Gastrocnemius medialis (tissue), 4 donors: Measurements from ENCODE around the gene LCNL1. TPM values are rescaled to one million over a fixed set of nuclear protein-coding genes. Genes with fewer than 3 reads are reported as not detected.

Experiments
- ATAC-seq, 2 donors: fragments of 150-250 bp; one replicate each; pipeline ENCODE4 v1.9.1; 2016
- DNase-seq, 2 donors: peaks; one replicate each; pipeline ENCODE4 v3.0.0-alpha.2; 2019
- H3K27ac ChIP-seq, 4 donors: fragments of 200-600 bp; sonication (generic); 1 replicate in 1 of 4; 2 replicates in 3 of 4; pipeline ENCODE4 v1.5.1; 2016 to 2018; ENCODE audit warnings: mild to moderate bottlenecking in 2 of 4, moderate library complexity in 1 of 4
- H3K27me3 ChIP-seq, 3 donors: fragments of 200-600 bp; sonication (generic) in 2 of 3; 1 replicate in 1 of 3; 2 replicates in 2 of 3; pipeline versions ENCODE4 v1.5.1 to v1.6.0; 2016 to 2019; ENCODE audit warnings: mild to moderate bottlenecking in 1 of 3, moderate library complexity in 1 of 3
- H3K36me3 ChIP-seq, 2 donors: fragments of 200-600 bp; sonication (generic) in 1 of 2; one replicate each; pipeline ENCODE4 v1.5.1; 2017 to 2018
- H3K4me1 ChIP-seq, 2 donors: fragments of 200-600 bp; sonication (generic) in 1 of 2; one replicate each; pipeline ENCODE4 v1.5.1; 2016 to 2017; ENCODE audit warnings: mild to moderate bottlenecking in 2 of 2
- H3K4me3 ChIP-seq, 4 donors: fragments of 200-600 bp; sonication (generic) in 3 of 4; 1 replicate in 1 of 4; 2 replicates in 3 of 4; pipeline ENCODE4 v1.5.1; 2016 to 2019; ENCODE audit warnings: mild to moderate bottlenecking in 2 of 4
- H3K9me3 ChIP-seq, 3 donors: fragments of 200-600 bp; sonication (generic) in 2 of 3; 1 replicate in 1 of 3; 2 replicates in 2 of 3; pipeline ENCODE4 v1.5.1; 2016 to 2019
- CTCF ChIP-seq, 5 experiments: fragments of 450-650 bp in 3 of 5; fragments of 200-600 bp in 2 of 5; sonication (generic) in 2 of 5; IDR thresholded peaks in 4 of 5; conservative IDR thresholded peaks in 1 of 5; 1 replicate in 4 of 5; 2 replicates in 1 of 5; pipeline ENCODE4 v1.5.1; 2016 to 2019; ENCODE audit warnings: antibody characterized with exemption in 5 of 5, mild to moderate bottlenecking in 3 of 5, moderate library complexity in 3 of 5
- POLR2A ChIP-seq, 2 donors: fragments of 450-650 bp; IDR thresholded peaks; one replicate each; pipeline ENCODE4 v1.6.1; 2017; ENCODE audit warnings: antibody characterized with exemption in 2 of 2, mild to moderate bottlenecking in 2 of 2, moderate library complexity in 2 of 2
- in situ Hi-C, 4 donors: fragments of 200-750 bp; cut with MboI; loops; one replicate each; pipeline versions ENCODE4 v1.15.0 to v1.8.0; 2017; ENCODE audit warnings: low sequenced_read_pairs in 4 of 4
- intact Hi-C: fragments of 100-400 bp; cut with DNase I; formaldehyde crosslinking; loops from one replicate; pipeline ENCODE4 v1.15.1; 2023; ENCODE audit warnings: low total_unique reads
- total RNA-seq, 4 donors: library from RNA; depleted of rRNA; stranded (reverse); fragments of >200 nt; gene quantifications; one replicate each; pipeline versions ENCODE4 v1.1.0 to v1.2.3, GENCODE V29; 2016

LCNL1 gene
- total RNA-seq, 4 donors from 2014 or later: 0.10 TPM; not detected in 3

DNA sequence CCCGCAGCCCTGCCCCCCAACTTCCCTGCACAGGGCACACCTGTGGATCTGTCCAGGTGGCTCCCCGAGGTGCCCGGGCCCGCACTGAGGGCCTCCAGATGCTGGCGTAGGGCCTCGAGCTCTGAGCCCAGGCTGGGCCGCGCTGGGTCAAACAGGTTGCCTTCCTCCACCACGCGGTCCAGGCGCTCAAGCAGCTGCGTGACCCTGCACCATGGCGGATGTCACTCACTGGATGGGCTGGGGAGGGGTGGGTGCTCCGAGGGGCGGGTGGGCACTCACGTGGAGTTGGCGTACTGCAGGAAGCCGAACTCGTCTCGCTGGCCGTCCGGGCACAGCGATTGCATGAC is 39.8 kb downstream of the LCNL1 start:
- Histone ChIP-seq H3K4me3 (no peak overlapping the region), H3K9me3 (no peaks in the 10 kb centered on the region), H3K4me1 (peaks cover 10 to 13% of the 10 kb centered on the region in 2 donors), H3K27me3 (no peaks in the 10 kb centered on the region), H3K27ac (no peak overlapping the region), H3K36me3 (peaks cover 0 to 8% of the 10 kb centered on the region in 2 donors)
- intact Hi-C loops: no loop called here
- TF ChIP-seq POLR2A (IDR thresholded peaks at IDR 0.05) (no peak), CTCF (IDR thresholded peaks at IDR 0.05 in 4 of 5, conservative IDR thresholded peaks at IDR 0.05 in 1 of 5) (no peak)
- in situ Hi-C loops: no loop called here
- no peak for DNase-seq
- ATAC-seq: no peak

DNA sequence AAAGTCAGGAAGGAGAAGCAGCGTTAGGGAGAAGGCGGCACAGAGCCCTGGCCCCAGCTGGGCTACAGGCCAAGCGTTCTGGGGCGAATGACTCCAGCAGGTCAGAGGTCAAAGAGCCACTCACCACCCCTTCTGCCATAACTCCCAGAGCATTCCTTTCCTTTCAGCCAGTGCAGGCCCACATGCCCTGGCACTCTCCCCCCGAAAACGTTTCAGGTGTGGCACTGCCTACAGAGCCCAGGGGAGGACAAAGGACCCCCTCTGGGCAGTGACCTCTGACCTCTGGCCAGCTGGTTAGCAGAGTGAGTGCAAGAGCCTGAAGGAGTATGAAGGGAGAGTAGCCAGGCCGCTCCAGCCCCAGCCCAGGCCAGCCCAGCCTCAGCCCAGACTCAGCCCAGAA is 40.4 kb downstream of the LCNL1 start:
- H3K27ac ChIP-seq: no peak overlapping the region
- H3K27me3 ChIP-seq: no peaks in the 10 kb centered on the region
- in situ Hi-C loops (no loop called here), intact Hi-C loops (no loop called here)
- ATAC-seq (no peak), DNase-seq (no peak)
- no peaks in the 10 kb centered on the region for H3K9me3 ChIP-seq
- H3K36me3 ChIP-seq: peaks cover 0 to 8% of the 10 kb centered on the region in 2 donors
- no peak overlapping the region for H3K4me3 ChIP-seq
- H3K4me1 ChIP-seq: peaks cover 10 to 13% of the 10 kb centered on the region in 2 donors
- TF ChIP-seq POLR2A (IDR thresholded peaks at IDR 0.05) (no peak), CTCF (IDR thresholded peaks at IDR 0.05 in 4 of 5, conservative IDR thresholded peaks at IDR 0.05 in 1 of 5) (no peak)

DNA sequence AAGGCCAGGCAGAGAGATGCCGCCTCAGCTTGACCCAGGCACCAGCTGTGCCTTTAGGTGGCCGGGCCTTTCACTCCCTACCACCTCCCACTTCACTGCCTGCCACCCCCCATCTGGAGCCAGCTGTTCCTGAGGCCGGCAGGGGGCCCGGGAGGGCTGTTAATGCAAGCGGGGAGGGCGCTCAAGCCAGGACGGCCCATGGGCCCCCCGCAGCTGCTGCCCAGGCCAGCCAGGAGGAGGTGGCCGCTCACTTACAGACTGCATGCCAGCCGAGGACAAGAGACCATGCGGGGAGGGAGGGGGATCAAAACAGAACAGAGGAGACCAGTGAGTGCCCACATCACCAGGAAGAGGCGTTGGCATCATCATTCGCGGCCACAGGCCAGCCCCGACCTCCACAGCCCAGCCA is 40.8 kb downstream of the LCNL1 start:
- Histone ChIP-seq H3K4me3 (no peak overlapping the region), H3K27ac (no peak overlapping the region), H3K36me3 (peaks cover 0 to 8% of the 10 kb centered on the region in 2 donors), H3K27me3 (no peaks in the 10 kb centered on the region), H3K4me1 (peaks cover 12 to 16% of the 10 kb centered on the region in 2 donors), H3K9me3 (no peaks in the 10 kb centered on the region)
- TF ChIP-seq POLR2A (IDR thresholded peaks at IDR 0.05): no peak
- no peak for TF ChIP-seq CTCF (IDR thresholded peaks at IDR 0.05 in 4 of 5, conservative IDR thresholded peaks at IDR 0.05 in 1 of 5)
- DNase-seq (no peak), ATAC-seq (no peak)
- intact Hi-C loops (no loop called here), in situ Hi-C loops (no loop called here)

DNA sequence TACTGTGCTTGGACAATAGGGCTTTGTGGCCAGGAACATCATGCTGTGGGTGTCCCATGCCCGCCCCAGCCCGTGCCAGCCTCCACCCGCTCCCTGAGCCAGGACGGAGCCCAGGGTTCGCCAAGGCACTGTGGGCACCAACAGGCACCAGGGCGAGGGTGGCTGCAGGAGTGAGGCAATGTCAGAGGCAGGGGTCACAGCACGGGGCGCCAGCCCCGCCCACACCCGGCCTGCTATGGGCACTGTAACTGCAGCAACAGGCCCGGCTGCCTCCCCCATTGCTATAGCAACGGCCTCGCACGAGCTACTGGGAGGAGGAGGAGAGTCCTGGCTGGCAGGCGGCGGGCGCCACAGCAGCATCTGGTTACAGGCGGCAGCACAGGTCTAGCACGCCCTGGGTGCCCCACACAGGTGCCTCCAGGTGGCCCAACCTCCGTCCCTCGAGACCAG is 42.7 kb downstream of the LCNL1 start:
- H3K9me3 ChIP-seq: no peaks in the 10 kb centered on the region
- peaks cover 0 to 8% of the 10 kb centered on the region in 2 donors for H3K36me3 ChIP-seq
- H3K4me1 ChIP-seq: peaks cover 20 to 23% of the 10 kb centered on the region in 2 donors
- H3K27ac ChIP-seq: no peak overlapping the region
- TF ChIP-seq POLR2A (IDR thresholded peaks at IDR 0.05) (no peak), CTCF (IDR thresholded peaks at IDR 0.05 in 4 of 5, conservative IDR thresholded peaks at IDR 0.05 in 1 of 5) (no peak)
- in situ Hi-C loops (no loop called here), intact Hi-C loops (loop anchor here (5.0 kb wide), 1 partner anchor 178 kb away; the partner anchor contains the start of gene PHPT1)
- ATAC-seq: no peak
- no peak overlapping the region for H3K4me3 ChIP-seq
- H3K27me3 ChIP-seq: no peaks in the 10 kb centered on the region
- no peak for DNase-seq

DNA sequence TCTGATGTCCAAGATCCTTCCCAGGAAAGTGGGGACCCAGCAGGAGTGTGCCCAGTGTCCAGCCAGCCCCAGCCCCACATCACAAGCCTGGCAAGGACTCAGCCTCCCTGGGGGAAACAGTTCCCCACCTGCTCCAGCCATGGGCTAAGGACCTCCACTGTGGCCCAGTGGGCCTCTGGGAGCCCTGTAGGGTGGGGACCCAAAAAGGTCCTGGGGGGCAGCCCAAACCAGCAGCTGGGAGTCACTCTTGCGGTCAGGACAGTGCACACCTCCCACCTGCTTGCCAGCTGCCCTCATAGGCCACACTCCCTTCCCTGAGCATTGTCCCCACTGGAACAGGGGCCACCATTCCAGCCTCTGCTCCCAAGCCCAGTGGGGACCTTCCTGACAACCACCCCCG is 43.6 kb downstream of the LCNL1 start:
- TF ChIP-seq CTCF (IDR thresholded peaks at IDR 0.05 in 4 of 5, conservative IDR thresholded peaks at IDR 0.05 in 1 of 5): no peak
- TF ChIP-seq POLR2A (IDR thresholded peaks at IDR 0.05): no peak
- Histone ChIP-seq H3K4me1 (peaks cover 20 to 23% of the 10 kb centered on the region in 2 donors), H3K27me3 (no peaks in the 10 kb centered on the region), H3K36me3 (peaks cover 0 to under 1% of the 10 kb centered on the region in 2 donors), H3K4me3 (no peak overlapping the region), H3K9me3 (no peaks in the 10 kb centered on the region), H3K27ac (no peak overlapping the region)
- no peak for ATAC-seq
- no peak for DNase-seq
- intact Hi-C loops (loop anchor here (5.0 kb wide), 1 partner anchor 179 kb away; the partner anchor contains the start of gene PHPT1), in situ Hi-C loops (no loop called here)
